Superior temporal gyrus (tissue), 1 donor: ENCODE data around the gene ACSL4.
"Not testable (repeated sequence)": the region's sequence is repeated elsewhere in the genome, so short reads cannot be mapped to it uniquely, and the experiment has no call there.

ENCODE experiments used
- DNase-seq: peaks from one replicate; pipeline ENCODE4 v3.0.0-alpha.2; 2016; ENCODE audit errors: extremely low spot score

Gene ACSL4

DNA sequence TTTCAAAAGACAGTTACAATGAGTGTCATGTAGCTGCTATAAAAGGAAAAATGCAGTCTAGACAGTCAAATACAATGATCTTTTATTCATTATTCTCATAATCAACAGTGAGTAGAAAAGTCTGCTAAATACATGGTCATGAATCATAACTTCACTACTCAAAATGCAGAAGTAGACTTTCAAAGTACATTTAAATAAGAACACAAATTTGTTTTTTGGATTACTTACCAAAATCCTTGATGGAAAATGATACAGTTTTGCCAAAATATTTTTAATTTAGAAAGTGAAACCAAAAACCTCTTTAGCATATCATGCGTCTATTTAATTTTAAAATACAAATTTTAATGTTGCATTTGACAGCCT lies 4.9 kb downstream of the ACSL4 start:
- DNase-seq = no peak

DNA sequence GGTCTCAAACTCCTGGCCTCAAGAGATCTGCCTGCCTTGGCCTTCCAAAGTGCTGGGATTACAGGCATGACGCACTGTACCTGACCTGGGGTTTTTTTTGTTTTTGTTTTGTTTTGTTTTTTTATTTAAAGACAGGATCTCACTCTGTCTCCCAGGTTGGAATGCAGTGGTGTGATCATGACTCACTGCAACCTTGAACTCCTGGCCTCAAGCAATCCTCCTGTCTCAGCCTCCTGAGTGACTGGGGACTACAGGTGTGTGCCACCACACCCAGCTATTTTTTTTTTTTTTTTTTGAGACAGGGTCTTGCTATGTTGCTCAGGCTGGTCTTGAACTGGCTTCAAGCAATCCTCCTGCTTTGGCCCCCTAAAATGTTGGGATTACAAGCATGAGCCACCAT lies 8.1 kb downstream of the ACSL4 start:
- not testable (repeated sequence) for DNase-seq

DNA sequence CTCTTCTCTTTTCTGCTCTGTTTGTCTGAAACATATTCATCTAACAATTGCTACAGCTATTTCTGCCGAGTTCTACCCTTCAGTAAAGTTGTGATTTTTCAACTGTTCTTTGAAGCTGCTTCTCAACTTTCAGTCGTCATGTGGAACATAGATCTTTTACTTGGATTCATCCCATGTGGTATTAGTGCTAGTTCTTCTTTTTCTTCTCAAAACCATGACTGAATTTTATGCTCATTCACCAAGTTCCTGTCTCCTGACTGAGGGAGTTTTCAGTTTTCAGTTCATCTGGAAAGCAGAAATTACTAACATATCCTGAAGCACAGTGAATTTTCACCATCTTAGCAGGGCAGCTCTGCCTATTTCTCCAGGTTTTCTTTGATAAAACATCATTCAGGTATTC lies 12.1 kb downstream of the ACSL4 start:
- DNase-seq = no peak

DNA sequence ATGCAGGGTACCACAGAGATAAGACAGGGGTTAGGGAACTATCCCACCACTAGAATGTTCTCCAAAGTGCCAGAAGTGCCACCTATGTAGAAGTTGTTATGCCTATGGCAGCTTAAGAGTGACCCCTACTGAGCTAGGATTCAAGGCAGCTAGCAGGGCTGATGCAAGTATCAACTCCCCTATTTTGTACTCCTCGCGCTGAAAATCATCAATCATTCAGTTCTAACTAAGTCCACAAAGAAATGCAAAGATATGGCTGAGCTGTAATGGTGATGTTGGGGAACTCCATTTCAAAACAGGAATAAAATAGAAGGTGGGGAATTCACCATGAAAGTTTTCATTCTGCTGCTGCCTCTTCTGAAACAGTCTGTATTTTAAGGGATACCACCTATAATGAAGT lies 13.8 kb downstream of the ACSL4 start:
- DNase-seq = no peak

DNA sequence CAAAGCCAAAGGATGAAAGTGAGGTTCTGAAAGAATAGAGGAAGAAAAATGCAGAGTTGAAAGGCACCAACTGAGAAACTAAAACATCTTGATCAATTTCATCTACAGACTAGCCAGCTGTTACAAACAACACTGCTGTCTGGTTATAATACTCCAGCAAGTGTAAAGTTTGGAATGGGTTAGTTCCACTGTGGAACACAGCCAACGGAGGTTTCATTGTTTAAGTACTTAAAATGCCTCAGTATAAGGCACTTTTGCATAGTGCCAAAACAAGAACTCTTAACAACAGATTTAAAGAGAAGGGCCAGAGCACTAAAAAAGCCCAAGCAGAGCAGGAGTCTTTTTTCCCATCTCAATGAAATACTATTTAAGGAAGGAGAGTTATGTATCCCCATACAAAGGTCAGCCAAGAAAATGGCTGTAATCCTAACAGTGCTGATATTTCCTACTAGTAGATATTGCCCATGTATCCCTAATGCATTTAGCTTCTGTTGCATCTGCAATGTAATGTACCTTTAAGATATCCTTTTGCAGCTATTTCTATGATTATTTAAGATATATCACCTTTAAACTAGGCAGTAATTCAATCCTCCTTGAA lies 16.5 kb downstream of the ACSL4 start:
- DNase-seq = no peak

DNA sequence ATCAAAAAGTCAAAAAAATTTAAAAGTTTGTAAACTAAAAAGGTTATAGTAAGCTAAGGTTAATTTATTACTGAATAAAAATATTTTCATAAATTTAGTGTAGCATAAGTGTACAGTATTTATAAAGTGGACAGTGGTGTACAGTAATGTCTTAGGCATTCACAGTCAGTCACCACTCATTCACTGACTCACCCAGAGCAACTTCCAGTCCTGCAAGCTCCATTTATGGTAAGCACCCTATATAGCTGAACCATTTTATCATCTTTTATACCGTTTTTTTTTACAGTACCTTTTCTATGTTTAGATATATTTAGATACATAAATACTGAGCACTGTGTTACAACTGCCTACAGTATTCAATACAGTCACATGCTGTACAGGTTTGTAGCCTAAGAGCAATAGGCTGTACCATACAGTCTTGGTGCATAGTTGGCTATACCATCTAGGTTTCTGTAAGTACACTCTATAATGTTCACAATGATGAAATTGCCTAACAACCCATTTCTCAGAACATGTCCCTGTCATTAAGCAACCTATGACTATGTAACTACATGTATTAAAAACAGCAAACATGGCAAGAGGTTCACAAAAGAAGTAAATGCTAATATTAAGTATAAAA lies 18.6 kb downstream of the ACSL4 start:
- DNase-seq = no peak

DNA sequence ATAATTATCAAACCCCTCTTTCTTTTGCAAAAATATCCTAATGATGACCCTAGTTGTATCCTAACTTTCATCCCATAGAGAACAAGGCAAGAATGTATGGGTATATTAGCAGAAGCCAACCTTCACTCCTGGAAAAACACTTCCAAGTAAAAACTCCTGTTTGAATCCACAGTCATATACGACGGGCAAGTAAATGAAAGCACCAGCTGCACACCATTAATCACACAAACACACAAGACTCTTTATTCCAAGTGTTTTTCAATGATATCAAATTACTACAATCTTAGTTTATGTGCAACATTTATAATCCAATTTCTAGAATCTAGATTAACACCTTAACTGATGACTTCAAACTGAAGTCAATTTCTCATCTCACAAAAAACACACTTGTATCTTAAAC lies 22.9 kb downstream of the ACSL4 start:
- DNase-seq = no peak

DNA sequence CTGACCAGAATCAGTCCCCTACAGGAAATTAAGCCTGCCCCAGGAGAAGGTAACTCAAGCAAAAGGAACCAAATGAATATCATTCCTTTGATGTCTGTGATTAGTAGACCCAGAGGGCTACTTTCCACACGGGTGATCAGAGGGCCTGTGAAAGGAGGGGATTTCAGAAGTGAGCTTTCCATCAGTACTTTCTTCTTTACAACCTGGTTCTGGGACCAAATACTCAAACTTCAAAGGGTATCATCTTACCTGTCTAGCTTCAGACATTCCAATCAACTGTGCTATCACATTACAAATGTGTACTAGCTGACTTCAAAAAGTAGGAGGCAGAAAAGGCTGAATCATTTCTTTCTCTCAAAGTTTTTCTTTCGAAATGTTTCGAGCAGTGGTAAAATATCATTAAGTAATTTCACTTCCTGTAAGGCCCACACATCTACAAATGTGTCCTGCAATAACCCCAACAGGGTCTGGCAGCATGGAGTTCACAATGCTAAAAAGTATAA lies 23.9 kb downstream of the ACSL4 start:
- no peak for DNase-seq

DNA sequence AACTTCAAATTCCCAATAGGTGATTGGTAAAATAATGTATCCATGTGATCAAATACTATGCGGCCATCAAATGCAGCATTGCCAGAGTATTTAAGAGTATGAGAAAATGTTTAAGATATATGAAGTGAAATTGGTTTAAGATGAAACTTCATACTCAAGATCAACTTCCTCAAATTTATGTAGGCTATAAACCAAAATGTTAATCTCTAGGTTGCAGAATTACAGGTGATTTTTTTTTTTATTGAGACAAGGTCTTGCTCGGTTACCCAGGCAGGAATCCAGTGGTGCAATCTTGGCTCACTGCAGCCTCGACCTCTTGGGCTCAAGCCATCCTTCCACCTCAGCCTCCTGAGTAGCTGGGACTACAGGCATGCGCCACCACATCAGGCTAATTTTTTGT lies 25.3 kb downstream of the ACSL4 start:
- no peak for DNase-seq

DNA sequence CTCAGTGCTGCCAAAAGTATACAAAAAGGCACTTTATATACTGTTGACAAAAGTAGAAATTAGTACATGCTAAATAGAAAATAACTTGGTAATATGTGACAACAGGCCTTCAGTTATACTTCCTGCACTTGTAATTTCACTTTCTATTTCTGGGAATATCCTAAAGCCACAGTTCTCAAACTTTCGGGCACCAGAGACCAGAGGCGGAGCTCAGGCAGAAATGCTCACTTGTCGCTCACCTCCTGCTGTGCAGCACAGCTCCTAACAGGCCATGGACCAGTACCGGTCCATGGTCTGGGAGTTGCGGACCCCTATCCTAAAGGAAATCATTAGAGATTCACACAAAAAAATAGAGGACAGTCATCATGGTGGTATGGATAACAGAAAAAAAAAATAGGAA lies 25.7 kb downstream of the ACSL4 start:
- DNase-seq = no peak

DNA sequence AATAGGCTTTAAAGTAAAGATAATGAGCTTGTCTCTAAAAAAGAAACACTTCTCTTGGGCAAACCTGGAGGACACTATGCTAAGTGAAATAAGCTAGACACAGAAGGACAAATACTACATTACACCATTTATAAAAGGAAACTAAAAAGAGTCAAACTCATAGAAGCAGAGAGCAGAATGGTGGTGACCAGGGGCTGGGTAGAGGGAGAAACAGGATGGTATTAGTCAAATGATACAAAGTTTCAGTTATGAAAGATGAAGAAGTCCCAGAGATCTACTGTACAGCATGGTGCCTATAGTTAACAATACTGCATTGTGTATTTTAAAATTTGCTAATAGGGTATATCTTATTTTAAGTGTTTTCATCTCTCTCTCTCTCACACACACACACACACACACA lies 28.5 kb downstream of the ACSL4 start:
- no peak for DNase-seq

DNA sequence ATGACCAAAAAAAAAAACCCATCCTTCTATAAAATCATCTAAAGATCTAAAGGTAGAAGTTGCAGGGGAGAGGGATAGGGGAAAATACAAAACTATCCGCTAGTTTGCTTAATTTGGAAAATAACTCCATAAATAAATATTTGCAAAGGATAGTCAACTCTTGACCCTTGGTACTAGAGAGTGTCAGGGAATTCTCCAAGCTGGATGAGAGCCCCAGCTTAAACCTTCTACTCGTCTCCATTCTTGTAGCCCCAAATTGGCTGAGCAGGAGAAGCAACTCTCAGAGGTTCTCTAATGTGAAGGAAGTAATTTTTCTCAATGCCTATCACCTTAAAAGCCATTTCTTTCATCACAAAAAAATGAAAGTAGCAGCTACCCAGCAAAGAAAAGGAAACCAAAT lies 35.2 kb downstream of the ACSL4 start:
- no peak for DNase-seq

DNA sequence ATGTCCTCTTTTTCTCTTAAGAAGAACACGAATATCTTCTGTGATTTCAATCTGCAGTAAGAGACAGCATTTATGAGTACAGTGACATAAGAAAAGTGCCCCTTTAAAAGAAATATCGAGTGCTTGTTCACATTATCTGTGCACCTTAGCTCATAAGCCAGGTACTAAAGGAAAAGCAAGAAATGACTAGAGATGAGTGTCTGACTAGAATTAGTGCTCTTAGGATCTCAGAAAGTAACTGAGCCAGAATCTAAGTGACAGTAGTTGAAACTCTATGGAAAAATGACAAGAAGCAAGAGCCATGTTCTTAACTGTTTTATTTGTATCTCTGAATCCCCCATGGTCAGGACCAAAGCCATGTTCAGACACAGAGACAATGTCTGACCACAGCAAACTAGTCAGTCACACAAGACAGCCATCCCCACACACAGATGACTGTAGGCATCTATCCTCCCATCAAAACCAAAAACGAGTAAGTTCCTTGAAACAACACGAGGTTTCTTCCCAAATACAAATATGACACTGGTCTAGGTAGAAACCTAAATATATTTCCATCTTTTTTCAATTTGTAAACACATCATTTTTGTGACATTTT lies 36.8 kb downstream of the ACSL4 start:
- DNase-seq = no peak

DNA sequence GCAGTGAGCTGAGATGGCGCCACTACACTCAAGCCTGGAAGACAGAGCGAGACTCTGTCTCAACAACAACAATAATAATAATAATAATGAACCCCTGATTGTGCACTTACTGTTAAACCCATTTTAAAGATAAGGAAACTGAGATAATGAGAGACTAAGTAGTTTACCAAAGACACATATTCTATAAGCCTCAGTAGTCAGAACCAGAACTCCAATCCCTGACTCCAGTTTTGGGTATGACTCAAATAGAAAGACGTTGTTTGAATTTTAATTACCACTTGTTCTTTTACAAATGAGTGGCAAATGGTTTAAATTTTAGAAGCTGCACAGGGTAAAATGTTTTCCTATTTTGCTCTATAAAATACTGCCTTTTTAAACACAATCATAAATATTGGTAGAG lies 37.4 kb downstream of the ACSL4 start:
- DNase-seq = no peak

DNA sequence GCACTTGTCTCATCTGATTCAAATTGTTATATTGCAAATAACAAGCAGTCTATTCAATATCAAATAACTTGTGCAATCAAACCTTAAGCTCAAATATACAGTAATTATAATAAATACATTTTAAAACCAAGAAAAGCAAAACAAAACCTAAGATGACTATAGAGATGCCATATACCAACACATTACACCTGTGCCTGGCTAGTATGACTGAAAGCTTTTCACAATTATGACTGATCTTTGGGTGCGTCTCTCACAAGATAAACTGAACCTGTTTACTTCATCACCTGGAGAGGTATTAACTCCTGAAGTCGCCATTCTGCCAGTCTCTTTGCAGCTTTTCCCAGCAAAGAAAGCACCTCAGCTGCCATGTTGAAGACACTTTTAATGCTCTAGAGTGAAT lies 41.3 kb downstream of the ACSL4 start:
- DNase-seq = no peak

DNA sequence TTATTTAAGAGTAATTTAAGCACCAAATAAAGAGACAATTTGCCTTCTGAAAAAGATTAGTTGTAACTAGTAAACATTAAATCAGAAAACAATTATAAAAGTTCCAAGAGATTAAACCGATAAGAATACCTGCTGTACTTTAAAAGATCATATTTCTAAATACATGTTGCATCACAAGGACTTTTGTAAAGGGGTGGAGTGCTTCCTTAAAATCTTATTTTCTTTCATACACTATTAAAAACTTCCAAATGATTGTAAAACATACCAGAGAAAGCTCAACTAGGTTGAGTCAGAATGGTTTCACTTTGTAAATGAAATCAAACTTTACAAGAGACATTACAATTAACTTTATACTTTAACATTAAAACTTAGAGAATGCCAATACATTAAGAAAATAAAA lies 41.8 kb downstream of the ACSL4 start:
- DNase-seq = no peak

DNA sequence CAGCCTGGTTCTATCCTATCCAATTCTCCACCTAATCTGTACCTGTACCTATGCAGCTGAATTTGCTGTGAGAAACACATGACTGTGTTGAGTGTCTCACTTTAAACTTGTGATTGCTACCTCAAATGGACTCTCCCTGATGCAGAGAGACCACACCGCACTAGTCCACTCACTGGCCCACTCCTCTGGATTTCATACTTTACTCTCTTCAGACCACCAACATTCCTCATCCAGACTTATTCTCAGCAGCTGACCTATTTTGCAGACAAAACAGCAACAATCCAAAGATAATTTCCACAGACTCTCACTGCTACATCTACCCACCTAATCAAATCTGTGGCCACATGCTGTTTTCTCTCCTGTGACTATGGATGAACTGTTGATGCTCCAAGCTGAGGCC lies 45.2 kb downstream of the ACSL4 start:
- no peak for DNase-seq

DNA sequence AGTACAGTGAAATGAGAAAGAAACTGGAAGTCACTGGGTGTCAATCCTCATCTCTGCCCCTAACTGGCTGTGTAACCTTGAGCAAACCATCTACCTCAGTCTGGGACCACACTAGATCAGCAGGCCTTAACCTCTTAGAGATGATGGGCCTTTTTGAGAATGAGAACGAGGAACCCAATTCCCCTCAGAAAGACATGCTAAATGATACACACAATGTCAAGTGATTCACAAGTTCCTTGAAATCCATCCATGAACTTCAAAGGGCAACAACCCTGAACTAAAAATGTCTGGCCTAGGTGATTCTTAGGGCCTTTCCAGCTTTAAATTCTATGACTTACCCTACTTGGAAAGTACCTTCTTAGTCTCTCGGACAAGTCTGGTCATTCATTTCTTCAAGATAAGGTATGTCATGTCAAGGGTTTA lies 47.4 kb downstream of the ACSL4 start:
- DNase-seq = no peak

DNA sequence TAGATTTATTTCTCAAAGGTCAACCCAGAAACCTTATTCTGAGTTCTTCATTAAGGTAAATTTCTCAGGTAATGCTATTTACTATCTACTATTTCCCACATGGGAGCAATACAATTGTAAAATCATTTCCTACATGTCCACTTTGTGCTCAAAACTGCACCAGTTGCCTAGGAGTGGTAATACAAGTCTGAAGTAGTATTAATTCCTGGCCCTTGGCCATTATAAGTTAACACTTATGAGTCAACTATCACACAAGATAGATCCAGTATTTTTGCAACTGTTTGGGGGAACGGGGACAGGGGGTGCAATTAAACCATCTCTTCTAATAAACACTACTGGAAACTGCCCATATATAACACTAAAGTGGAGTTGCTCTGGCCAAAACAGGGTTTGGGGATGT lies 48.9 kb downstream of the ACSL4 start:
- DNase-seq = no peak

DNA sequence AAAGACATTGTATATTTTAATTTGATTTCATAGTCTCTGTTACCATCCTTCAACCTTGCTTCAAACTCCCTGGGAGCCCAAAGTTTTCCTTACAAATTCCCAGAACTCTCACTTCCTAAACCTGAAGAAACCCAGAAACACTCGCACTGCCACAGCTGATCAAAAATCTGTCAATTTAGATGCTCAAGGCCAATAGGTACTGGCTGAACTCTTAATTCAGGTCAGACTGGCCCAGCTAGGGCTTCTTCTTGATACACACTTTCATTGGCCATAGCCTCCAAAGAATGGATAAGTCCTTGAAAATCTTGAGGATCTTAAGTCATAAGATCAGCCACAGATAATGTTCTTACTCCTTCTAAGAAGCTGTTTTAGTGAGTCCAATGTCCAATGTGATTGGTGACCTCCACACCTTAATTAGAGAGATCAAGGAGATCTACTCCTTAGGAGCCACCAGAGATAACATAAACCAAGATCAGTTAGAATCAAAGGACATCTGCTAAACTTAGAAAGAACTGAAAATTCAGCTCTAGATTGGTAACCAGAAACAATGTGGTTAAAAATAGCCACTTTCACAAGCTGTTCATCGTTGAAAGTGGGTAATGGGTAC lies 51.5 kb downstream of the ACSL4 start:
- DNase-seq = no peak

DNA sequence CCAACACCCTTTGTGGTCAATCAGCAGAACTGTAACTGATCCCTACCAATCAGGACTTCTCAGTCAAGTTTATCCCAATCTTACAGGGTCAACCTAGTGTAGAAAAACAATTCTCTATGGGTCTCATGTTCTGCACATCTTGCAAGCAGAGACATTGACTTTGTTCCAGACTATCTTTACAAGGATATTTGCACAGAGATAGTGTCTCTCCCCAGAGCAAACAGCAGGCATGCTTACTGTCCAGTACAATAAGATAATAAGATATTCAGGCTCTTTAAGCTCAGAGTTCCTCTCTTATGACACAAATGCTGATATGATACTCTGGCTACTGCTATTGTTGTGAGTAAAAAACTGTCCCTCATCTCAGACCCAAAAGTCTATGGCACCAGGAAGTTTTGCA lies 53.2 kb downstream of the ACSL4 start:
- DNase-seq = no peak

DNA sequence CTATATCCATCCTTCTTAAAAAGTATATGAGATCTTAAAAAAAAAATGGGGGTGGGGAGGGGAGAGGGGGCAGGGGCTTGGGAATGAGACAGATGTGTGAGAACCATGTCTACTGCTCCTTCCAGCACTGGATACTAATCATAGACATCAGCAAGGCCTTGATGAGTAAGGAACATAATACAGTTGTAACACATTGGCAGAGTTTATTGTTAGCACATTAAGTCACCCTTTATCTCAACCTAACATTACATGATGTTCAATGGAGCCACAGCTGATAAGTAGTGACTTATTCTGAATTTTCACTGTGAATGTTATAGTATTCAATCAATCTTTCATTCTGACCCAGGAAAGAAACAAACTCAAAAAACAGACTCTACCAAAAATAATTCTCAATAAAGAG lies 60.8 kb downstream of the ACSL4 start:
- DNase-seq = no peak

DNA sequence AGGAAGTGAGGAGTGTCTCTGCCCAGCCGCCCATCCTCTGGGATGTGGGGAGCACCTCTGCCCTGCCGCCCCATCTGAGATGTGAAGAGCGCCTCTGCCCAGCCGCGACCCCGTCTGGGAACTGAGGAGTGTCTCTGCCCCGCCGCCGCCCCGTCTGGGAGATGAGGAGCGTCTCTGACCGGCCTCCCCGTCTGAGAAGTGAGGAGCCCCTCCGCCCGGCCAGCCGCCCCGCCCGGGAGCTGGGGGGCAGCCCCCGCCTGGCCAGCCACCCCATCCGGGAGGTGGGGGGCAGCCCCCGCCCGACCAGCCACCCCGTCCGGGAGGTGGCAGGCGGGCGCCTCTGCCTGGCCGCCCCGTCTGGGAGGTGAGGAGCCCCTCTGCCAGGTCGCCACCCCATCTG lies 61.9 kb downstream of the ACSL4 start:
- not testable (repeated sequence) for DNase-seq
